ENCODE results near the gene LETM1.

GRCh38 chr4:1770245-1770644 is 85.7 kb downstream of the LETM1 start:
- TF ChIP-seq CTCF (IDR thresholded peaks at IDR 0.05 in 8 of 11, conservative IDR thresholded peaks at IDR 0.05 in 3 of 11) (no peak), POLR2A (IDR thresholded peaks at IDR 0.05) (no peak)
